Endometrial microvascular endothelial cells (primary cell): ENCODE data around the gene C5orf52. TPM values are rescaled to one million over a fixed set of nuclear protein-coding genes. Genes with fewer than 3 reads are reported as not detected.

Source experiments
- in situ Hi-C: cut with HindIII; loops from 2 replicates; pipeline ENCODE4 v1.10.0; 2017; ENCODE audit warnings: low sequenced_read_pairs, low pct_unique_long_range_greater_than_20kb; ENCODE audit errors: inconsistent ontology term
- total RNA-seq: library from RNA; depleted of rRNA; stranded (reverse); fragments of >200 nt; gene quantifications from one replicate; pipeline ENCODE4 v1.2.3, GENCODE V29; 2015; ENCODE audit errors: inconsistent ontology term

Gene C5orf52
- not detected for total RNA-seq

- in situ Hi-C loops: no loop called here
Measured at GRCh38 chr5:157670662-157671591, at the start of gene C5orf52. C5orf52 (plus strand) TSS chr5:157671533; CDS start chr5:157671615, 82 bp downstream.

GRCh38 chr5:157624144-157624543 lies 47.2 kb upstream of the C5orf52 start:
- in situ Hi-C loops: no loop called here

GRCh38 chr5:157626831-157627230 lies 44.5 kb upstream of the C5orf52 start:
- in situ Hi-C loops: no loop called here

GRCh38 chr5:157630341-157630740 lies 41.0 kb upstream of the C5orf52 start:
- in situ Hi-C loops: no loop called here

- in situ Hi-C loops: no loop called here
Measured at GRCh38 chr5:157640406-157641066, 30.8 kb upstream of the C5orf52 start.

GRCh38 chr5:157648275-157648990 lies 22.9 kb upstream of the C5orf52 start:
- in situ Hi-C loops: no loop called here

- in situ Hi-C loops: no loop called here
Measured at GRCh38 chr5:157649101-157649500, 22.2 kb upstream of the C5orf52 start.

- in situ Hi-C loops: no loop called here
Measured at GRCh38 chr5:157650991-157651611, 20.2 kb upstream of the C5orf52 start.

GRCh38 chr5:157651623-157652376 lies 19.5 kb upstream of the C5orf52 start:
- in situ Hi-C loops: no loop called here

GRCh38 chr5:157652377-157652692 lies 19.0 kb upstream of the C5orf52 start, which contains the start of gene SOX30:
SOX30 (minus strand) TSS chr5:157652438; CDS start chr5:157652078, 360 bp downstream.
- in situ Hi-C loops: no loop called here

GRCh38 chr5:157657516-157657915 lies 13.8 kb upstream of the C5orf52 start:
- in situ Hi-C loops: no loop called here

- in situ Hi-C loops: no loop called here
Measured at GRCh38 chr5:157658893-157659292, 12.4 kb upstream of the C5orf52 start.

- in situ Hi-C loops: no loop called here
Measured at GRCh38 chr5:157659868-157660660, 11.3 kb upstream of the C5orf52 start.

- in situ Hi-C loops: no loop called here
Measured at GRCh38 chr5:157665467-157666070, 5.8 kb upstream of the C5orf52 start.

- in situ Hi-C loops: no loop called here
Measured at GRCh38 chr5:157668356-157668755, 3.0 kb upstream of the C5orf52 start.

- in situ Hi-C loops: no loop called here
Measured at GRCh38 chr5:157669701-157670097, 1.6 kb upstream of the C5orf52 start.

GRCh38 chr5:157671592-157672330 lies 428 bp downstream of the C5orf52 start:
- in situ Hi-C loops: no loop called here
